GM19023 (cell line): Measurements from ENCODE around the gene TTC17.
"Not testable (repeated sequence)": the region's sequence is repeated elsewhere in the genome, so short reads cannot be mapped to it uniquely, and the experiment has no call there.

Experiments used
- ATAC-seq: cut with Tn5 transposase; IDR thresholded peaks from one replicate; pipeline ENCODE4 v1.9.1; 2021; ENCODE audit warnings: mild to moderate bottlenecking, moderate library complexity; ENCODE audit not compliant: unreplicated experiment

The TTC17 gene

DNA sequence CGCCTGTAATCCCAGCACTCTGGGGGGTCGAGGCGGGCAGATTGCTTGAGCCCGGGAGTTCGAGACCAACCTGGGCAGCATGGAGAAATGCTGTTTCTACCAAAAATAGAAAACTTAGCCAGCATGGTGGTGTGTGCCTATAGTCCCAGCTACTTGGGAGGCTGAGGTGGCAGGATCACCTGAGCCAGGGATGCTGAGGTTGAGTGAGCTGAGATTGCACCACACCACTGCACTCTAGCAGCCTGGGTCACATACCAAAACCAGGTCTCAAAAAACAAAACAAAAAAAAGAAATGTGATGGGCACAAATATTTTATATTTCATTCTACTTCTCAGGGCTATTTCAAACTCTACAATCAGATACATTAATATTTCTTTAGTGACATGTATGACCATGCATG lies 25.7 kb downstream of the TTC17 start:
- no peak for ATAC-seq

DNA sequence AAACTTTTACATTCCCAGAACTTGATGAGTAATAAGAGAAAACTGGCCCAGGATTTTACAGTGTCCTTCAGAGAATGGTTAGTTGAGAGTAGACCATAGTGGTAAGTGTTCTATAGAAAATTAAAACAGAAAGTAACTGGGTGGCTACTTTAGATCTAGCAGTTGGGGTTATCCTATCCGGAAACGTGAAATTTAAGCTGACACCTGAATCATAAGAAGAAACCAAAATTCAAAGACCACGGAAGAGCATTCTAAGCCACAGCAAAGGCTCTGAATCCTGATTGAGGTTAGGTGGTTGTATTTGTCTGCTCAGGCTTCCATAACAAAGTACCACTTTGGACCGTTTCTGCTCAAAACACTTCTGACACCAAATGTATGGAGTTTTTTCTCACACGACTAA lies 34.0 kb downstream of the TTC17 start:
- ATAC-seq, result no peak

DNA sequence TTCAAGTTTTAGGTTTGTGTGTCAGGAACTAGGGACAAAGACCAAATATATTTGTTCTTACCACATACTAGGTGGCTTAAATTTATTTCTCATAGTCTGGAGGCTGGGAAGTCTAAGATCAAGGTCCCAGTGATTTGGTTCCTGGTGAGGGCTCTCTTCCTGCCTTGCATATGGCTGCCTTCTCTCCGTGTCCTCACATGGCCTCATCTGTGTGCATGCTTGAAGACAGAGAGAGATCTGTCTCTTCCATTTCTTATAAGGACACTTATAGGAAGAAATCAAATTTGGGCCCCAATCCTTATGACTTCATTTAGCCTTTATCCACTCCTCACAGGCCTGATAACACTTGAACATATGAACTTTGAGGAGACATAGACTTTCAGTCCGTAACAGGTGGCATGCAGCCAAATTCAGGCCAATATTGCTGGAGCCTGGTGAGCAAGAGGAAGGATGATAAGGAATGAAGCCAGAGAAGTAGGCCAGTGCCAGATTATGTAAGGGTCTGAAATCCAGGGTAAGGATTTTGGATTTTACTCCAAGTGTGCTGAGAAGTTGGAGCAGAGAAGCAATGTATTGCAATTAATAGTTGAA lies 35.1 kb downstream of the TTC17 start:
- ATAC-seq, result no peak

DNA sequence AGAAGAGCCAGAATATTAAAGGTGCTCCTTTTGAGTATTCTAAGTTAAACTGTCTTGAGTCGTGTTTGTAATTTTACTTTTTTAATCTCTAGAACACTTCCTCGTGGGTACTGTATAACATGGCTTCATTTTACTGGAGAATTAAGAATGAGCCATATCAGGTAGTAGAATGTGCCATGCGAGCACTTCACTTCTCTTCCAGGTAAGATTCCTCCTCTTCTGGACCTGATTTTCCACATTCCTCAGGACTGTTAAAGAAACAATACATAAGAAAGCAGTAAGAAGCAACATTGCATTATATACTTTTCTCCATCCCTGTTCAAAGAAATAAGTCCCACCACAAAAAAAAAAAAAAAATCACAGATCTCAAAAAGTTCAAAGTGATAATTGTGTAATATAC lies 37.9 kb downstream of the TTC17 start:
- ATAC-seq, result no peak

DNA sequence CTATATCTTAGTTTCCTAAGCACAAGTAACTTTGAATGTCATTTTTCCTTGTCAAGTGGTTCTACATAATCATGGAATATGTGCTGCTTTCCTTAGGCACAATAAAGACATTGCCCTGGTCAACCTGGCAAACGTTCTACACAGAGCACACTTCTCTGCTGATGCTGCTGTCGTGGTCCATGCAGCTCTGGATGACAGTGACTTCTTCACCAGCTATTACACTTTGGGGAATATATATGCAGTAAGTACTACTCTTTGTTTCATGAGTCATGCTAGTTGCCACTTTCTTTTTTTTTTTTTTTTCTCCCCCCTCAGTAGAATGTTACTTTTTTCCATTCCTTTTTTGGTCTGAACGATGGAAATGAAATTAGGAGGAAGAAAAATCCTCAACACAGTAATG lies 38.5 kb downstream of the TTC17 start:
- ATAC-seq, result no peak

DNA sequence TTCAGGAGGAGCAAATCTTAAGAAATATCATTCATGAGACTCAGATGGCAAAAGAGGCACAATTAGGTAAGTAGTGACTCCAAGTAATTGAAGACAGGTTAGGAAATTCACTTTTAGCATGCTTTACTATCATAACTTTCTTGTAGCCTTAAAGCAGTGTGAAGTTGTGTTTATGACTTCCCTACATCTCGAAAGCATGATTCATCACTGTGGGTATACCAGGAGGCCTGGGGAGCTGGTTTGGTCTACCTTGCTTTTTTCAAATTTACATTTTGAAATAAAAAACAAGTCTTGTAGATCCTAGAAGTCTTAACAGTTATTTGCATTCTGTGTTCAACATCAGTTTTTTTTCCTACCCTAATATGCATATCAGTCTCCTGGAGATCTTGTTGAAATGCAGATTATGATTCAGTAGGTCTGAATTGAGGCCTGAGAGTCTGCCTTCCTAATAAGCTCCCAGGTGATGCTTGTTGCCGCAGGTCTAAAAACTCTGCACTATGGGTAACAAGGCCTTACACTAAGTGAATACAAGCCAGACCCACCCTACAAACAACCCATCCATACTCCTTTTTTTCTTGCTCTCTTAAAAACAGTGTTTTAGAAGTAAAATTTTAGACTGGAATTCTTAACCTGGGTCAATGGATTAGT lies 41.4 kb downstream of the TTC17 start:
- ATAC-seq, result no peak

DNA sequence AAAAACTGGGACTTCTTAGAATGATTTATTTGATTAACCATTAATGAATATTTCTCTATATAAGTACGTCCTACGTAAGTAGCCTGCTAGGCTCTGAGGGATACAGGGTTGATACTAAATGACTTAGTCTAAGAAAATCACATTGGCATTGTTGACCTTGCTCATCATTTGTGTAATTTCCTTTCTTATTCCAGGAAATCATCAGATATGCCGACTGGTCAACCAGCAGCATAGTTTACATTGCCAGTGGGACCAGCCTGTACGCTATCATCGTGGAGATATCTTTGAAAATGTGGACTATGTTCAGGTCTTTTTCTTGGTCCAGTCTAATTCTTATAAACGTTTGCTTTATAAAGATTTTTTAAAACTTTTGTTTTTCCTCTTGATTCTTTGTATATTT lies 42.5 kb downstream of the TTC17 start:
- no peak for ATAC-seq

DNA sequence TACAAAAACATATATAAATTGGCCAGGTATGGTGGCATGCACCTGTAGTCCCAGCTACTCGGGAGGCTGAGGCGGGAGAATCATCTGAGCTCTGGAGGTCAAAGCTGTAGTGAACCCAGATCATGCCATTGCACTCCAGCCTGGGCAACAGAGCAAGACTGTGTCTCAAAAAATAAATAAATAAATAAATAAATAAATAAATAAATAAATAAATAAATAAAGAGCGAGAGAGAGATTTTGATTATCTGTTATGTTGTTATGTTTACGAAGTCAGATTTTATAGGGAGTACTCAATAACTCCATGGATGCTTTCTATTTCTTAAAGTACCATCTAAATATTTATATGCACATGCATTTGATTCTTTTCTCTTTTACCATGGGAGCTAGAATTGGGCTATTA lies 43.1 kb downstream of the TTC17 start:
- not testable (repeated sequence) for ATAC-seq

DNA sequence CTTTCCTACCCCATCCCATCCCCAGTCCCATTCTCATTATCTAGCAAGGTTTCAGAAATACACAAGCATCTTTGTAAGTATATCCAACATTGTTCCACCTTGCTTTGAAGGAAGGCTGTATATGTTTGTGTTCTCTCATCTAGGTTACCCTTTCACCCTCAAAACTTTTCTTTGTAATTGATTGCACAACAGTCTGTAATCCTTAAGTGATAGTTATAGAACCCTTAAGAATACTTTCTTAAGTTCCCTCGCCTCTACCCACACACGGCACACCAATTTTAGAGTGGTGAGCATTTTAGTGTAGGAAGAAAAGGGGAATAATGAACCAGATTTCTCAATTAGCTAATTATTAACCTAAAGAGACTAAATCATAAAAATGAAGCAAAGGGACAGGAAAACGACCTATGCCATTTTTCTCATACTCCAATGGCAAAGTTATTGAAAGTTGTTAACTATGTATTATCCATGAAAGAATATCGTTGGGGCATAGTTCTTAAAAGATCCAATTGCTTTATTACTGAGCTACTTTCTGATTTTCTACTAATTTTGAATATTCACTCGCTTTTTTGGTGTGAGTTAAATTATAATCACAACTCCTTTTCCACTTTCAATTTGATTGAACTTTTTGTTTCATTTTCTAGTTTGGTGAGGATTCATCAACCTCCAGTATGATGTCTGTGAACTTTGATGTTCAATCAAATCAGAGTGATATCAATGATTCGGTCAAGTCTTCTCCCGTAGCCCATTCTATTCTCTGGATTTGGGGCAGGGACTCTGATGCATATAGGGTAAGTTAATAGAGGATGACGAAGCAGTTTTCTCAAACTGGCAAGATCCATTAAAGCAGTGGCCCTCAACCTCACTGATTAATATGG lies 44.9 kb downstream of the TTC17 start:
- ATAC-seq, result no peak

DNA sequence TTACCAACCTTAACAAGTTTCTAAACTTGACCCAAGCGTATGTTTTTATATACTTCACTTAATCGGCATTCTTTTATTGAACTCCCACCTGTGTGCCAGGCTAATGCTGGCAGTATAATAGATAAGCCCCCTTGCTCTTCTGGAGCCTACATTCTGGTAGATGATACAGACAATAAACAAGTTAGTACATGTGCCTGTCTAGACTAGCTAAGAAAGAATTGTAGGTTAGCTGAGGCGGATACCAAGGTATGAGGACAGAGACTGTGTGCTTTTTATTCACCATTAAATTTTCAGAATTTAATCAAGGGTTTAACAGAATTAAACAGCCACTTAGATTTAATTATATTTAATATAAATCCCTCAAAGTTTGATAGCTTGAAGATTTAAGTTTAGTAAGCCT lies 45.7 kb downstream of the TTC17 start:
- no peak for ATAC-seq

DNA sequence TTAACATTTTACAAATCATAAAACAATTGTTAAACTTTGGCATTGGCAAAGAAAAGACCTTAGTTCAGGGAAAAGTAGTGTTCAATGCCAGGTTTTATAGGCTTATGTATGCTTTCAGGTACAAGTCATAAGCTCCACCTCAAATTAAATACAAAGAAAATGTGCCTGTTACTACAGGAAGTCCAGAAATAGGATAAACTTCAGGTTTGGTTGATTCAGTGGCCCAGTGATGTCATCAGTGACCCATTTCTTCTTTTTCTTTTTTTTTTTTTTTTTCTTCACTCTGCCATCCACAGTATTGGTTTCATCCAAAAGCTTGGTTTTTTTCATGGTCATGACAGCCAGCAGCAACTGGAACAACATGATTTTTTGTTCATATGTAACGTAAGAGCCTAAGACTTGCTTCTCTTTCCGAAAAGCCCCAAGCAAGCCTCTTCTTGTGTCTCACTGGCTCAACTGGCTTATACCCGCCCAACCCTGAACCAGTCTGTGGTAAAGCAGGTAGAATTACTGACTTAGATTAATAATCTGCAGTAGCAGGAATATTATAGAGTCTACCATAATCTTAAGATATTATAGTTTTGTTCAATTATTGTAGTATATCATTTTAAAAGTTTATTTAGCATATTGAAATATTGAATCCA lies 46.2 kb downstream of the TTC17 start:
- no peak for ATAC-seq

DNA sequence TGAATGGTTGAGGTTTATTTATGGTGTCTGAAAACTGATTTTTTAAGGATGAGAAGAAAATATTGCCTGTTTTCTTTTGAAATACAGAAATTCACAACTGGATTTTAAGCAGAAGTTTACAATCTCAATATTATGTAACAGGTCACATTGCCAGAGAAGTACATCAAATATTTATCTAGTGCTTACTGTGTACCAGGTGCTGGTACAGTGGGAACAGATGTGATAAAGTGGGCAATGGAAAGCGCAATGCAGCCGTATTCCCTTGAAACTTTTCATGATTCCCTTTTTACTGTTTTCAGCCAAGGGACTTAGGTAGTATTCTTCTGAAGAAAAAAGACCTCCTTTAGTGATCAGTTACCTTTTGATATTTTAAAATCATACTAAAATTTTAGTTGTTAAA lies 49.6 kb downstream of the TTC17 start:
- no peak for ATAC-seq

DNA sequence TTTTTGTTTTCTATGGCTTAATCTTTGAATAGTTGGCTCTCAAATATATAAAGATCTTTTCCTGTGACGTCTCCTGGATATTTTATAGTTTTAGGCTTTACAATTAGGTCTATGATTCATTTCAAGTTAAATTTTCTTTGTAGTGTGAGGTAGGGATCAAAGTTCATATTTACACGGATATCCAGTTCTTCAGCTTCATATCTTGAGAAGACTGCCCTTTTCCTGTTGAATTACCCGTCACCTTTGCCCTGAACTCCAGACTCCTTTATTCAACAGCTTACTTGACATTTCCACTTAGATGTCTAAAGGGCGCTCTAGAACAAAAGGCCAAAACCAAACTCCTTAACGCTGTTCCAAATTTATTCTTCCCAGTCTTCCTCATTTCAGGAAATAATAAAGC lies 51.7 kb downstream of the TTC17 start:
- ATAC-seq, result no peak

DNA sequence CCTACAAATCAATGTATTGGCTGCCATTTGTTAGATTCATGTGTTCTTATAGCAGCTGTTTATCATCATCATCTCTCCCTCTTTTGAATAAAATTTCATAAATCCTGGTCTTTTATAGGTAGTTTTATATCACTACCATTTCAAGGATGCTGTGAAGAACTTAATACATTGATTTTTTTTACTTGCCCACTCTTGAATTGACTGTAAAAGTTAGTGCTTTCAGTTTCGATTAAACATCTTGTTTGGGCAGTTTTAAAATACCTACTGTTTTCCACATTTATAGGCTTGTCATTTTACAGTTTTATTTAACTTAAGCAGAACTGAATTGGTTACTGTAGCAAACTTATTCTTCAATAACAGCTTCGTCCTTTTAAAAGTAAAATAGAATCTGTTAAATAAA lies 59.5 kb downstream of the TTC17 start:
- ATAC-seq, result no peak

DNA sequence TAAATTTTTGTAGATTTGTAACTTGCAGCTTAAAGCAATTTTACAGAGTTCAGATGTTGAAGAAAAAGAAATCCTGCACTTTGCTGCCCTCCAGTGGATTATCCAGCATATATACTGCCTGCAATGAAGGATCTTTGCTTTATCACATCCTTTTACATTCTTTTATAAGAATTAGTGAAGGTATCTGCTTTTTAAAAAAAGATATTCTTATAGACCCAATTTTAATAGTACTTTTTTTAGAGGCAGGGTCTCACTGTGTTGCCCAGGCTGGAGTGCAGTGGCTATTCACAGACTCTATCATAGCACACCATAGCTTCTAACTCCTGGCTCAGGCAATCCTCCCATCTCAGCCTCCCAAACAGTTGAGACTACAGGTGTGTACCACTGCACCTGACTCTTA lies 60.7 kb downstream of the TTC17 start:
- ATAC-seq, result no peak

DNA sequence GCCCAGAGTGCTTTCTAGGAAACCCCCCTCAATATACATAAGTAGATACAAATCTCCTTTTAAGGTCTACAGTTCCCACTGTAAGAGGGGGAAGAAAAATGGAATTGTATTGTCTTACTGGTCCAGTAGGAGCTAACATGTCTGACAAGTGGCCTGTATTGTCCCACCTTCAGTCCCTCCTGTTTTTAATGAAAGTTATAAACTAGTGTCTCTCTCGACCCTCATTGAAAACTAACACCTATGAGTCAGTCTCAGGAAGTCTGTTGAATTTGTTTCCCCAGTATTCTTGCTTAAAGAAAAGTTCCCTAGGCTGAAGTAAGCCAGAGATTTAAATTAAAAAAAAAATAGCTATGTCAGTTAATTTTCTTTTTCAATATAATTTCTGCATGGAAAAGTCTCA lies 69.3 kb downstream of the TTC17 start:
- ATAC-seq, result no peak

DNA sequence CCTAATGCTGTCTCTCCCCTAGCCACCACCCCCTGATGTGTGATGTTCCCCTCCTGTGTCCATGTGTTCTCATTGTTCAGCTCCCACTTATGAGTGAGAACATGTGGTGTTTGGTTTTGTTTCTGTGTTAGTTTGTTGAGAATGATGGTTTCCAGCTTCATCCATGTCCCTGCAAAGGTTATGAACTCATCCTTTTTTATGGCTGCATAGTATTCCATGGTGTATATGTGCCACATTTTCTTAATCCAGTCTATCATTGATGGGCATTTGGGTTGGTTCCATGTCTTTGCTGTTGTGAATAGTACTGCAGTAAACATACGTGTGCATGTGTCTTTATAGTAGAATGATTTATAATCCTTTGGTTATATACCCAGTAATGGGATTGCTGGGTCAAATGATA lies 72.2 kb downstream of the TTC17 start:
- not testable (repeated sequence) for ATAC-seq

DNA sequence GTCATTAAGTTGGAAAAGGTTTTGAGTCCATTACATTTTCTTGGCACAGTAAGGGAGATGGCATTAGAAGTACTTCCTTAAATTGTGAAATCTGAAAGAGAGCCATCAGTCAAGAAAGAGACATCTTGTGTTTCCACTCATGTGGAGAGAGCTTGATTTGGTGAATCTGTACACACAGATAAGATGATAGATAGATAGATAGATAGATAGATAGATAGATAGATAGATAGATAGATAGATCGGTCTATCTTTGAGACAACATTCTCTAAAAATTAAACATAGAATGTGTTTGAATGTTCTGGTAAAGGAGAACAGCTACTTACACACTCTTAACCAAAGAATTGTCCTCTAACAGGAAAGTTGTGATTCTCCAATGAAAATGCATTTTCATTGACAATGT lies 76.2 kb downstream of the TTC17 start:
- no peak for ATAC-seq

DNA sequence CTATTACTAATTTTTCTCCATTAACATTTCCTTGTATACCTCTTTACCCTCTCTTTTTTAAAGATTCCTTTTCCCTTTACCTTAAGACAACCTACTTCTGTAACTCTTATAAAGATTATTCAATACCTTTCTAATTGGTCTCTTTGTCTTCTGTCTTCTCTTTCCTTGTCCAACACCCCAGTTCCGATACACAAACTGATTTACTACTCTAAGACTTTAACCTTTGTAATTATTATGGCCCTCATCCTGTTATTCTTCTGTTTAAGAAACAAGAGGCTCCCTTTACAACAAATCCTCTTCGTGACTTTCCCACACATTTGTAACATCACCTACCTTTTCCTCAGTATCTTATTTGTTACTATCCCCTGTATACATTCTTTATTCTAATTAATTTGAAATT lies 81.8 kb downstream of the TTC17 start:
- ATAC-seq, result no peak

DNA sequence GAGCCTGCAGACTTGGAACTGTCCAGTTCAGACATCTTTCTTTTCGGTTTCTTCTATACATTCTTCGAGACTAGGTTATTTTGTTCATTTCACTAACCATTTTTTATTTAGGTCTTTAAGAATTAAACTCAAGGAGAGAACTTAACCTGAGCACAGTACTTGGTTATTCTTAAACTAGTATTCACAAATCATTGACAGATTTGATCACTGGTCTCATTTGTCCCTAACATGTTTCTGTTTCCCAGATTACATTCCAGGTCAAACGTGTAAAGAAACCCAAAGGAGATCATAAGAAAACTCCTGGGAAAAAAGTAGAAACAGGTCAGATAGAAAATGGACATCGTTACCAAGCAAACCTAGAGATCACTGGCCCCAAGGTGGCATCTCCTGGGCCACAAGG lies 85.1 kb downstream of the TTC17 start:
- ATAC-seq, result no peak

DNA sequence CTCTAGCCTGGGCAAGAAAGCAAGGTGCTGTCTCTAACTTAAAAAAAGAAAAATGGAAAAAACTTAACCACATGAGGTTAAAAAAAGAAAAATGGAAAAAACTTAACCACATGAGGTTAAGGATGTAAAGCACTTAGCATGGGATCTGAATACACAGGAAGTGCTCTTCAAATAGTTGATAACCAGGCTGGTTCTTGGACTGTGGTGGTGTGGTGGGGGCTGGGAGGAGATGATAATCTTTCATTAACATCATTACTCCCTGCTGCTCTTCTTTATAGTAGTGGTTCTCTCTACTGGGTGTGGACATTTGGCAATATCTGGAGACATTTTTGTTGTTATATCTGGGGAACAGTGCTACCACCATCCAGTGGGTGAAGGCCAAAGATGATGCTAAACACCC lies 88.4 kb downstream of the TTC17 start:
- ATAC-seq, result no peak

DNA sequence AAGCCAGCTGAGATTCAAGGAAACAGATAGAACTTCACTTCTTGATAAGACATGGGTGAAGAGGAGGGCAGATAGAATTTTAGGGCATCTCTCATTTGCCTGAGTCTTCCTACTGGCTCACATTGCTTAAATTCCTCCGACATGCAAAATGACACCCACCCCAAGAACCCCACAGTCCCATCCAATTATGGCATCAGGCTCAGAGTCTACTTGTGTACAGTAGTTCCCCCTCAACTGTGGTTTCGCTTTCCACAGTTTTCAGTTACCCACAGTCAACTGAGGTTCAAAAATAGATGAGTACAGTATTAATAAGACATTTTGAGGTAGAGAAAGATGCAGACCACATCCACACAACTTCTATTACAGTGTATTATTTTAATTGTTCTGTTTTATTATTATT lies 99.8 kb downstream of the TTC17 start:
- no peak for ATAC-seq
